ENCODE results near the gene CFAP107.
"Not testable (repeated sequence)": the region's sequence is repeated elsewhere in the genome, so short reads cannot be mapped to it uniquely, and the experiment has no call there.

CFAP107 gene

DNA sequence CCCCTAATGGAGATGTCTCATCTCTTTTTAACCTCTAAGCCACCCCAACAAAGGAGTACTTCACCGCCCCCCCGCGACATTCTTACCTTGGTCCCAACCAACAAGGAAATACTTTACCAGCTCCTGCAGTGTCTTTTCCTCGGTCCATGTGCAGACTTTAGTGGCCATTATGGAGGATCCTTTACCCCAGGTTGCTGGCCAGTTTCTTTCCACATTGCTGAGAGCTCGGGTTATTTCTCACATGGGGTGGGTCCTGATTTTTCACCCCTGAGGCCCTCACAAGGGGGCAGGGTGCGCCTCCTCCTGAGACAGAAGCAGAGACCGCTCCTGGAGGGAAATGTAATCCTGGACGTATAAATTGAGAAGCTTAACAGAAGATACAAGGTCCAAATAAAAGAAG lies 33.1 kb upstream of the CFAP107 start:
- Histone ChIP-seq H3K36me3 (ENCODE audit: low read depth) (no peaks in the 10 kb centered on the region), H3K27me3 (ENCODE audit: insufficient read depth, poor library complexity, severe bottlenecking) (no peaks in the 10 kb centered on the region), H3K27ac (ENCODE audit: poor library complexity, severe bottlenecking) (no peak overlapping the region), H3K4me1 (ENCODE audit: insufficient read depth, poor library complexity, severe bottlenecking) (no peaks in the 10 kb centered on the region), H3K9me3 (ENCODE audit: severe bottlenecking) (no peaks in the 10 kb centered on the region), H3K4me3 (ENCODE audit: severe bottlenecking) (no peak overlapping the region)
- DNase-seq (ENCODE audit: low spot score) (no peak), ATAC-seq (ENCODE audit: low read depth) (no peak)
- TF ChIP-seq, protein P1, sequence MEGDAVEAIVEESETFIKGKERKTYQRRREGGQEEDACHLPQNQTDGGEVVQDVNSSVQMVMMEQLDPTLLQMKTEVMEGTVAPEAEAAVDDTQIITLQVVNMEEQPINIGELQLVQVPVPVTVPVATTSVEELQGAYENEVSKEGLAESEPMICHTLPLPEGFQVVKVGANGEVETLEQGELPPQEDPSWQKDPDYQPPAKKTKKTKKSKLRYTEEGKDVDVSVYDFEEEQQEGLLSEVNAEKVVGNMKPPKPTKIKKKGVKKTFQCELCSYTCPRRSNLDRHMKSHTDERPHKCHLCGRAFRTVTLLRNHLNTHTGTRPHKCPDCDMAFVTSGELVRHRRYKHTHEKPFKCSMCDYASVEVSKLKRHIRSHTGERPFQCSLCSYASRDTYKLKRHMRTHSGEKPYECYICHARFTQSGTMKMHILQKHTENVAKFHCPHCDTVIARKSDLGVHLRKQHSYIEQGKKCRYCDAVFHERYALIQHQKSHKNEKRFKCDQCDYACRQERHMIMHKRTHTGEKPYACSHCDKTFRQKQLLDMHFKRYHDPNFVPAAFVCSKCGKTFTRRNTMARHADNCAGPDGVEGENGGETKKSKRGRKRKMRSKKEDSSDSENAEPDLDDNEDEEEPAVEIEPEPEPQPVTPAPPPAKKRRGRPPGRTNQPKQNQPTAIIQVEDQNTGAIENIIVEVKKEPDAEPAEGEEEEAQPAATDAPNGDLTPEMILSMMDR (IDR thresholded peaks at IDR 0.05; ENCODE audit: poor library complexity, severe bottlenecking) = no peak

DNA sequence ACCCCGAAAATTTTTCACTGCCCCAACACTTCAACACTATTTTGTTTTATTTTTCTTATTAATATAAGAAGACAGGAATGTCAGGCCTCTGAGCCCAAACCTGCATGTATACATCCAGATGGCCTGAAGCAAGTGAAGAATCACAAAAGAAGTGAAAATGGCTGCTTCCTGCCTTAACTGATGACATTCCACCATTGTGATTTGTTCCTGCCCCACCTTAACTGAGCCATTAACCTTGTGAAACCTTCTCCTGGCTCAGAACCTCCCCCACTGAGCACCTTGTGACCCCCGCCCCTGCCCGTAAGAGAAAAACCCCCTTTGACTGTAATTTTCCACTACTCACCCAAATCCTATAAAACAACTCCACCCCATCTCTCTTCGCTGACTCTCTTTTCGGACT lies 32.3 kb upstream of the CFAP107 start:
- DNase-seq (ENCODE audit: low spot score); H3K27ac ChIP-seq (ENCODE audit: poor library complexity, severe bottlenecking); H3K9me3 ChIP-seq (ENCODE audit: severe bottlenecking); H3K4me1 ChIP-seq (ENCODE audit: insufficient read depth, poor library complexity, severe bottlenecking); ATAC-seq (ENCODE audit: low read depth); H3K36me3 ChIP-seq (ENCODE audit: low read depth); H3K4me3 ChIP-seq (ENCODE audit: severe bottlenecking); H3K27me3 ChIP-seq (ENCODE audit: insufficient read depth, poor library complexity, severe bottlenecking): not testable (repeated sequence)

DNA sequence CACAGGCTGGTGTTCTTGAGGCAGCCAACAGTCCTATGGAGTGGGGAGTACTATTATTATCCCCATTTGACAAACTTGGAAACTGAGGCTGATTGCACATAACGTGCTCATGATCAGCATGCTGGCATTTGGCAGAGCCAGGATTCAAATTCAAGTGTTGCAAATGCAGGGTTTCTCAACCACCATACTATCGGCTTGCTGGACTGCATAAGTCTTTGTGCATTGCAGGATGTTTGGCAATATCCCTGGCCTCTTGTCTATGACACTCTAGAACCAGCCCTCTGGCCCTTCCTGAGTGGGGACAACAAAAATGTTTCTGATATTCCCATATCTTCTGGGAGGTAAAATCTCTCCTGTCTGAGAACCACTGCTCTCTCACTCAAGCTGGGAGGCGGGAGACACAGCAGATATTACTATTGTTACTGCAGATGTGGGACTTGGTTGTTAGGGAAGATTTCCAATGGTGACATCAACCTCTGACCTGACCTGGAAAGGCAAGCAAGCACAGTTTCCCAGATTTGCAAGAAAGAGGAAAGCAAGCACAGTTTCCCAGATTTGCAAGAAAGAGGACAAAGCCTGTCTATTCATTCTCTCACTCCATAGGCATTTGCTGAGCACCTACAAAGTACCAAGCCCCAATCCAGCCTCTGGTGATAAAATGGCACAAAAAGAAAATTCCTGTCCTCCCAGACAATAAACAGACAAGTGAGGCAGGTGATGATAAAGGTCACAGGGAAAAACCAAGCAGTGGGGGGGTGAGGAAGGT lies 31.1 kb upstream of the CFAP107 start:
- H3K4me1 ChIP-seq (ENCODE audit: insufficient read depth, poor library complexity, severe bottlenecking) = no peaks in the 10 kb centered on the region
- TF ChIP-seq, protein P1 (IDR thresholded peaks at IDR 0.05; ENCODE audit: poor library complexity, severe bottlenecking) = no peak
- no peak for DNase-seq (ENCODE audit: low spot score)

DNA sequence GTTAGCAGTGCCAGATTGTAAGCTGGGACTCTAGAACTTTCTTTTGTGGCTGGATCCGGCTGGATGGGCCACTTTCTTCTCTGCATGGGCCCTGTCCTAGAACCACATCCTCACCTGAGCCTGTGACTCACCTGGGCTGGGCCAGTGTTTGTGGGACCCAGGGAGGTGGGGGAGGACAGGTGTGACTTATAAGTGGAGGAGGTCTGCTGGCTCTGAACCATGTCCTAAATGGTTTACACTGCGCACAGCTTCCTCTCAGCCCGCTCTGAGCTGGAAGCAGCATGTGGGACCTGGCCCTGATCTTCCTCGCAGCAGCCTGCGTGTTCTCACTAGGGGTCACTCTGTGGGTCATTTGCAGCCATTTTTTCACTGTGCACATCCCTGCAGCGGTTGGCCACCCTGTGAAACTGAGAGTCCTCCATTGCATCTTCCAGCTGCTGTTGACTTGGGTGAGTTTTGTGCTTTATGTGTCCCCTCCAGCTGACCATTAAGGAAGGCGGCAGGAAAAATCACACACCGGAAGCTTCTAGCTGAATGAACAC lies 30.0 kb upstream of the CFAP107 start, which contains the start of gene AADACL3:
Gene AADACL3, plus strand, starts transcription at position 215 of the 542 bp plus-strand sequence. Its CDS starts 67 bp downstream, at position 282.
- Histone ChIP-seq H3K9me3 (ENCODE audit: severe bottlenecking) (no peaks in the 10 kb centered on the region), H3K4me3 (ENCODE audit: severe bottlenecking) (no peak within 1 kb of the TSS), H3K27ac (ENCODE audit: poor library complexity, severe bottlenecking) (no peak within 1 kb of the TSS), H3K4me1 (ENCODE audit: insufficient read depth, poor library complexity, severe bottlenecking) (no peaks in the 10 kb centered on the region), H3K36me3 (ENCODE audit: low read depth) (no peaks in the 10 kb centered on the region), H3K27me3 (ENCODE audit: insufficient read depth, poor library complexity, severe bottlenecking) (no peaks in the 10 kb centered on the region)
- ATAC-seq (ENCODE audit: low read depth) (0 out of 3 replicates have a peak, but pooled peaks have one; percentile 31), DNase-seq (ENCODE audit: low spot score) (no peak)
- TF ChIP-seq, protein P1 (IDR thresholded peaks at IDR 0.05; ENCODE audit: poor library complexity, severe bottlenecking) = no peak

More for the DNA sequence above, 31.1 kb upstream of the CFAP107 start:
- H3K9me3 ChIP-seq (ENCODE audit: severe bottlenecking) = no peaks in the 10 kb centered on the region
- H3K4me3 ChIP-seq (ENCODE audit: severe bottlenecking) = no peak overlapping the region
- H3K27ac ChIP-seq (ENCODE audit: poor library complexity, severe bottlenecking) = no peak overlapping the region
- H3K27me3 ChIP-seq (ENCODE audit: insufficient read depth, poor library complexity, severe bottlenecking) = no peaks in the 10 kb centered on the region
- no peak for ATAC-seq (ENCODE audit: low read depth)
- H3K36me3 ChIP-seq (ENCODE audit: low read depth) = no peaks in the 10 kb centered on the region

DNA sequence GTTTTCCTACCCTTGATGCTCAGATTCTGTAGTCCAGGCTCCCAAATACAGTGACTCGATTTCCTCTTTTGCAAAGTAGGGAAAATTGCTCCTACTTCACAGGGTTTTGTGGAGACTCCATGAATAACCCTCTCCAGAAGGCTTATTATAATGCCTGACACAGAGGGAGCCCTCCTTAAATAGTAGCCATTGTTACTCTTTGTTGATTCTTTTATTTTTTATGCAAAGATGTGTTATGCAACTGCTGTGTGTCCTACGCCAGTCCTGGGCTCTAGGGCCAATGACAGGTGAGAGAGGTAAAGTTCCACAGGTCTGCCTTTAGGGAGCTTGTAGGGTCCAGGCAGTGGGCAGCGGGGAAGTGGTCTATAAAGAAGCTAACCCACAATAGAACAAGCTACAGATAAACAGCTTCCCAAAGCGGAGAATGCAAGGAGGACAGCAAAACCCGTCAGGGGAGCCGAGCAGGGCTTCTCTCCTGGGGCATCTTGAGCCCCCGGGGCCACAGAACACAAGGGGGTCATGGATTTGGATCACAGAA lies 28.6 kb upstream of the CFAP107 start:
- H3K27me3 ChIP-seq (ENCODE audit: insufficient read depth, poor library complexity, severe bottlenecking) = no peaks in the 10 kb centered on the region
- TF ChIP-seq, protein P1 (IDR thresholded peaks at IDR 0.05; ENCODE audit: poor library complexity, severe bottlenecking) = no peak
- H3K36me3 ChIP-seq (ENCODE audit: low read depth) = no peaks in the 10 kb centered on the region
- H3K4me1 ChIP-seq (ENCODE audit: insufficient read depth, poor library complexity, severe bottlenecking) = no peaks in the 10 kb centered on the region
- no peak for DNase-seq (ENCODE audit: low spot score)
- H3K27ac ChIP-seq (ENCODE audit: poor library complexity, severe bottlenecking) = no peak overlapping the region
- no peaks in the 10 kb centered on the region for H3K9me3 ChIP-seq (ENCODE audit: severe bottlenecking)
- H3K4me3 ChIP-seq (ENCODE audit: severe bottlenecking) = no peak overlapping the region
- ATAC-seq (ENCODE audit: low read depth) = no peak
